NOMO-1 treated with DMSO at 0.1 percent for 48 hours (cell line): ENCODE measurements around the gene PGM2.

Experiments used
- DNase-seq: peaks from one replicate; lab custom pipeline; 2025; ENCODE audit not compliant: unreplicated experiment; lab: John Stamatoyannopoulos, UW

PGM2 gene

GRCh38 chr4:37860266-37860665 is 33.8 kb downstream of the PGM2 start:
- DNase-seq, result no peak

- no peak for DNase-seq
Observed at GRCh38 chr4:37862961-37863360, 36.5 kb downstream of the PGM2 start.

GRCh38 chr4:37864786-37865185 is 38.3 kb downstream of the PGM2 start:
- peak; percentile 77 for DNase-seq

- no peak for DNase-seq
Observed at GRCh38 chr4:37865450-37865849, 39.0 kb downstream of the PGM2 start.

- no peak for DNase-seq
Observed at GRCh38 chr4:37867102-37867501, 40.6 kb downstream of the PGM2 start.

GRCh38 chr4:37868238-37868637 is 41.8 kb downstream of the PGM2 start:
- DNase-seq, result no peak

GRCh38 chr4:37872310-37872988 is 46.0 kb downstream of the PGM2 start:
- DNase-seq, result peak; percentile 12

GRCh38 chr4:37873386-37873785 is 46.9 kb downstream of the PGM2 start:
- peak; percentile 60 for DNase-seq

GRCh38 chr4:37876156-37876555 is 49.7 kb downstream of the PGM2 start:
- DNase-seq, result no peak

GRCh38 chr4:37879365-37879764 is 52.9 kb downstream of the PGM2 start:
- DNase-seq, result peak; percentile 92

GRCh38 chr4:37881811-37882210 is 55.3 kb downstream of the PGM2 start:
- peak; percentile 69 for DNase-seq

- no peak for DNase-seq
Observed at GRCh38 chr4:37882665-37883296, 56.3 kb downstream of the PGM2 start.

- DNase-seq, result no peak
Observed at GRCh38 chr4:37884855-37885487, 58.5 kb downstream of the PGM2 start.

- peak; percentile 79 for DNase-seq
Observed at GRCh38 chr4:37885496-37885895, 59.0 kb downstream of the PGM2 start.

- DNase-seq, result no peak
Observed at GRCh38 chr4:37889849-37890800, 63.6 kb downstream of the PGM2 start.

GRCh38 chr4:37890801-37891259 is 64.3 kb downstream of the PGM2 start, which contains the start of gene TBC1D1:
TSS of gene TBC1D1 (plus strand) at chr4:37891084. CDS start at chr4:37902096, 11,012 bp downstream.
- no peak for DNase-seq

- peak; percentile 64 for DNase-seq
Observed at GRCh38 chr4:37891260-37892159, 65.0 kb downstream of the PGM2 start.

GRCh38 chr4:37892641-37893040 is 66.2 kb downstream of the PGM2 start:
- peak; percentile 42 for DNase-seq

GRCh38 chr4:37893164-37893563 is 66.7 kb downstream of the PGM2 start:
- DNase-seq, result no peak

GRCh38 chr4:37895271-37895670 is 68.8 kb downstream of the PGM2 start:
- no peak for DNase-seq
